ENCODE data around the gene CC2D1A.
"Not testable (repeated sequence)": the region's sequence is repeated elsewhere in the genome, so short reads cannot be mapped to it uniquely, and the experiment has no call there.

Gene CC2D1A

DNA sequence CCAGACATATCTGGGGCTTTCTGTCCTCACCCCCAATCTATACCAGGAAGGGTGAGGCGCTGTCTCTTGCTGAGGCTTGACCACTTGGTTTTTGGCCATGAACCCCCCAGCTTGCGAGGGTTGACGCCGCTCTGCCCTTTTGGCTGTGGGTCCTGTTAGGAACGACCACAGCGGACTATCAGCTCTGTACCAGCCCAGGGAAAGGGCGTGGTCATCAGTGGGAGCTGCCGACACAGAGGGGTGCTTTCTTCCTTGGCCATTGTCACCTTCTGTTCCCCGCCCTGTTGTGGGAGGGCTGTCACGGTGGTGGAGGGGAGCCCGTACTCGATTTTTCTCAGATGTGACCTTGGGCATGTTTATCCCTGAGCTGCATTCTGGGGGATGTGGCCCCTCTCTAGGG is 52.0 kb downstream of the CC2D1A start:
- Mint-ChIP-seq H3K27ac (peak overlapping the region in 1 of 2 donors; percentile 63), H3K4me3 (no peak overlapping the region), H3K9me3 (no peaks in the 10 kb centered on the region), H3K4me1 (peaks cover 29% of the 10 kb centered on the region), H3K27me3 (no peaks in the 10 kb centered on the region)
- no peak for DNase-seq
- no peak for ATAC-seq

DNA sequence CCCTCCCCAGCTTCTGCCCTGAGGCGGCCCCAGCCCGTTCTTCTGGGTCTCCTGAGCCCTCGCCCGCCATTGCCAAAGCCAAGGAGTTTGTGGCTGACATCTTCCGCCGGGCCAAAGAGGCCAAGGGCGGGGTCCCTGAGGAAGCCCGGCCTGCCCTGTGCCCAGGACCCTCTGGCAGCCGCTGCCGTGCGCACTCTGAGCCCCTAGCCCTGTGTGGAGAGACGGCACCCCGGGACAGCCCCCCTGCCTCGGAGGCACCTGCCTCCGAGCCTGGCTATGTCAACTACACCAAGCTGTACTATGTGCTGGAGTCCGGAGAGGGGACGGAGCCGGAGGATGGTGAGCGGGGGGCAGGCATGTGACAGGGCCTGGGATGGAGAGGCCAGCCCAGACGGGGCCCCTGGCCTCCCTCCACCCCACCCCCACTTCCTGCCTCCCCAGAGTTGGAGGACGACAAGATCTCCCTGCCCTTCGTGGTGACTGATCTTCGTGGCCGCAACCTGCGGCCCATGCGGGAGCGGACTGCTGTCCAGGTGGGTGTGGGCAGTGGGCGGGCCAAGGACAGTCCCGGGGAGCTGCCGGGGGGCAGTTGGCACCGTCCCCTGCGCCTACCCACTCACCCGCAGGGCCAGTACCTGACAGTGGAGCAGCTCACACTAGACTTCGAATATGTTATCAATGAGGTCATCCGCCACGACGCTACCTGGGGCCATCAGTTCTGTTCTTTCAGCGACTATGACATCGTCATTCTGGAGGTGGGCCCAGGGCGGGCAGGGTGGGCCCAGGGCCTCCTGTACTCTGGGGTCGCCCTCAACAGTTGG is 53.4 kb downstream of the CC2D1A start:
- H3K27me3 Mint-ChIP-seq = no peaks in the 10 kb centered on the region
- peaks cover 16% of the 10 kb centered on the region for H3K4me1 Mint-ChIP-seq
- ATAC-seq = no peak
- no peaks in the 10 kb centered on the region for H3K9me3 Mint-ChIP-seq
- no peak overlapping the region for H3K4me3 Mint-ChIP-seq
- peak overlapping the region in 1 of 2 donors; percentile 48 for H3K27ac Mint-ChIP-seq
- DNase-seq = no peak

DNA sequence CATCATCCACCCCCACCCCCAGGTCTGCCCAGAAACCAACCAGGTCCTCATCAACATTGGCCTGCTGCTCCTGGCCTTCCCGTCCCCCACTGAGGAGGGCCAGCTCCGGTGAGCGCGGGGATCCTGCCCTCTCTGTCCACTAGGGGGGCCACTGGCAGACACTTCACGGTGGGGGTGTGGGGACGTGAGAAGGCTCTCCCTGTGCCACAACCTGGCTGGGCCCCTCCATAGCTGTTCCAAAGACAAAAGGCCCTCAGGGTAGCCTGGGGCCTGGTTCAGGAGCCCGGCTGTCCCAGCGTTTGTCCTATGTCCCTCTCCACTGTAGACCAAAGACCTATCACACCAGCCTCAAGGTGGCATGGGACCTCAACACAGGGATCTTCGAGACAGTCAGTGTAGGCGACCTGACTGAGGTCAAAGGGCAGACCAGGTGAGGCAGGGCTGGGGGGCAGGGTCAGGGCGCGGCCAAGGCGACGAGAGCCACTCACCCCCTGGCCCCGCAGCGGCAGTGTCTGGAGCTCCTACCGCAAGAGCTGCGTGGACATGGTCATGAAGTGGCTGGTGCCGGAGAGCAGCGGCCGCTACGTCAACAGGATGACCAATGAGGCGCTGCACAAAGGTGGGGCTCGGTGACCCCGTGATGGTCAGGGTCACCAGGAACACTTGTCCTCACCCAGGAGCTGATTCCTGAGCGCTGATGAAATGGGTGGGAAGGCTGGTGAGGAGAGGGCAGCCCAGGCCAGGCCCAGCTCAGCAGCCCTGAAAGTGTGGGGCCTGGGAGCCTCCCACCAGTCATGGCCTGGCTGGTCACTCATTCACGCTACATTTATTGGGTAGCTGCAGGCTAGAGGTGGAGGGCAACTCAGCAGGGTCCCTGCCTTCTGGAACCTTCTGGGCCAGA is 54.2 kb downstream of the CC2D1A start:
- ATAC-seq (peak; percentile 46), DNase-seq (no peak)
- Mint-ChIP-seq H3K4me3 (no peak overlapping the region), H3K9me3 (no peaks in the 10 kb centered on the region), H3K27ac (peak overlapping the region in 1 of 2 donors; percentile 48), H3K4me1 (peaks cover 13% of the 10 kb centered on the region), H3K27me3 (no peaks in the 10 kb centered on the region)

DNA sequence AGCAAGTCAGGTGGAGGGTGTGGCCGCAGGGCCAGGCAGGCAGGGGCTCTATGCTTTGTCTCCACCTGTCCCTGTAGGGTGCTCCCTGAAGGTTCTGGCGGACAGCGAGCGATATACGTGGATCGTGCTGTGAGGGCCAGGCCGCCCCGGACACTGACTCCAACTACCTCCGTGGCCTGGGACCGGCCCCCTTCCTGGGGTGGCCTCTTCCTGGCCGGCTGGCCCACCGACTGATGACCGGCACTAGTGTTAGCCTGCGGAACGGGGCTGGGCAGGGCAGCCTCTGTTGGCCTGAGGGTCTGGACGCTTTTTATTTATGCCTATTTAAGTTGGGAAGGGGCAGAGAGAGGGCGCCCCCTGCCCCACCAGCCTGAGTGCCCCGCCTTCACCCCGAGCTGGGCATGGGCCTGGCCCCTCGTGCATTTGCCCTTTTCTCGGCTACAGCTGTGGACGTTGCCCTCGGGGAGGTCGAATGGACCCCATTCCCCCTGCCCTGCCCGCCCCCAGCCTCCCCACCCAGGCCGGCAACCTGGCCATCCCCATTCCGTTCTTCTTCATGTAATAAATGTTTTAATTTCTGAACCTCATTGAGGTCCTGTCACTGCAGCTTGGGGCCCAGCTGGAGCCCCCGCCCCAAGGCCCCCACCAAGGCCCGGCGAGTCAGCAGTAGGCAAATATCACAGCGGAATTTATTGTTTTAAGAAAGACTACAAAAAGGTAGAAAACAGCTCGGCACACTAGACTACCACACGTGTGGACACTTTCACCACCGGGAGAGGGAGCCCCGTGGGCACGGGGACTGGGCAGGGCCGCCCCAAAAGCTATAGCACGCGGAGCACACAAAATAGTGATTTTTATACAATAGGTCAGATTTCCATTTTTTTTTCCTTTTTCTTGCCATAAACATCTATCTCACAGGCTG is 55.1 kb downstream of the CC2D1A start:
- DNase-seq = no peak
- Mint-ChIP-seq H3K9me3 (no peaks in the 10 kb centered on the region), H3K4me1 (peaks cover 13% of the 10 kb centered on the region), H3K27ac (peak overlapping the region in 1 of 2 donors; percentile 71), H3K27me3 (no peaks in the 10 kb centered on the region), H3K4me3 (no peak overlapping the region)
- ATAC-seq = no peak

DNA sequence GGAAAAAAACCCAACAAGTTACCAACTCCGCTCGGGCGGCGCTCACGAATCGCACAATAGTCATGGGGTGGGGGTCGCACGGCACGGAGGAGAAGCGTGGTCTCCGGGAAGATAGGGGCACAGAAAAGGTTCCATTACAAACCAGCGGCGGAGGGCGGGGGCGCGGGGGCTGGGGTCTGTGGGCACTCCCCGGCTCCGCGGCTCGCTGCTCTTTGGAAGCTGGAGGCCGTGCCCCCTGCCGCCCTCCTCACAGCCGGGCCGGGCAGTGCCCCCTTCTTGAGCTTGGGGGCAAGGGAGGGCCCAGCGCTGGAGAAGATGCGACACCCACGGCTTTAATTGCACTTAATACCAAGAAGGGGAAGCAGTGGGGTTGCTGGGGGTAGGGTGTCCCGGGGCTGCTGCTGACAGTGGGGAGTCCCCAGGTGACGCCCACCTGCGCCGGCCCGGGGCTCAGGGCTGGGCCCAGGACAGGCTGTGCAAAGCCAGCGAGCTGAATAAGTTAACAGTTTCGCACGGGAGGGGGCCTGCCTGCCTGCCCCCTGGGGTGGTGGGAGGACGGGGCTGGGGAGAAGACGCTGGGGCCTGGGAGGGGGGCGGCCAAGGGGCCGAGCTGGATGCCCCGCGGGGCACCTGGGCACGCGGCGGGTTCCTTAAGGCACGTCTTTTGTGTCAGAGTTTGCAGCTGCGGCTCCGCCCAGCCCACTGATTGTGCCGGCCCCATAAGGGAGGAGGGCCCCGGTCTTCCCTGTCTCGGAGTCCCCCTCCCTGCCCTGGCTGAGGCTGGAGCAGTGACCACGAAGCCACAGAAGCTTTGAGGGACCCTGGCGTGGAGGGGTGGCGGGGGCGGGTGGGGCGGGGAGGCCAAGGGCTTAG is 56.1 kb downstream of the CC2D1A start:
- peak overlapping the region in 1 of 2 donors; percentile 71 for H3K27ac Mint-ChIP-seq
- H3K4me3 Mint-ChIP-seq = no peak overlapping the region
- no peaks in the 10 kb centered on the region for H3K9me3 Mint-ChIP-seq
- DNase-seq = no peak
- H3K27me3 Mint-ChIP-seq = no peaks in the 10 kb centered on the region
- peaks cover 13% of the 10 kb centered on the region for H3K4me1 Mint-ChIP-seq
- peak; percentile 11 for ATAC-seq

DNA sequence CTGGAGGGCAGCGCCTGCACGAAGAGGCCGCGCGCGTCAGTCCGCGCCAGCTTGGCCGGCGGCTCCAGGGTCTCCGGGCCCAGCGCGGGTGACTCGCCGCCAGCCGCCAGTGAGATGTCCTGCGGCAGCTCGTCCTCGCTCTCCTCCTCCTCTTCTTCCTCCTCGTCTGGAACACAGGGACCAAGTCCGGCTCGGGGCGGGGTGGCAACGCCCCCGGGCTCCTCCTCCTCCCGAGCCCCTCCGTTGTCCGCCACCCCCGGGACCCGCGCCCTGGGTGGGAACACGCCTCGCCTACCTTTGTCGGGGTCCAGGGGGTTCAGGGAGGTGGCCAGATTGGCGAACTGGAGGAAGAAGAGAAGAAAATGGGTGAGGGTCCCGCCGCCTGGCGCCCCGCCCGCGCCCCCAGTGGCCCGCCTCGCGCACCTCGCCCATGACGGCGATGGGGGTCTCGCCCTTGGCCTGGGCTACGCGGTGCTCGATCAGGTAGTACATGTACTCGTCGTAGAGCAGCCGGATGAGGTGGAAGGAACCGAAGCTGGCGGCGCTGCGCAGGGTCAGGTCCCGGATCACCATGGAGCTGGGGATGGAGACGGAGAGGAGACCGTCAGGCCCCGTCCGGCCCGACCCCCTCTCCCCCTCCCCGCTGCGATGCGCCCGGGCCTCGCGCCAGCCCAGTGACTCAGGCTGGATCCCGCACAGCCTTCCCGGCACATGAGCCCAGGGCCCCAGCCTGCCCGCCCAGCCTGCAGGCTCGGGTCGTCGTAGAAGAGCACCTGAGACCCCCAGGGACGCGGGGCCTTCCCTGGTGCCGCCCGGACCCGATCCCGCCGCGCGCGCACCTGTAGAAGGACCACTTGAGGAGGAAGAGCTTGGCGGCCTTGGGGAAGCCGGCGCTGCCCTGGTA is 57.0 kb downstream of the CC2D1A start:
- peak overlapping the region in 1 of 2 donors; percentile 42 for H3K27ac Mint-ChIP-seq
- no peaks in the 10 kb centered on the region for H3K9me3 Mint-ChIP-seq
- no peak overlapping the region for H3K4me3 Mint-ChIP-seq
- DNase-seq (no peak), ATAC-seq (peak; percentile 13)
- peaks cover 13% of the 10 kb centered on the region for H3K4me1 Mint-ChIP-seq
- no peaks in the 10 kb centered on the region for H3K27me3 Mint-ChIP-seq

DNA sequence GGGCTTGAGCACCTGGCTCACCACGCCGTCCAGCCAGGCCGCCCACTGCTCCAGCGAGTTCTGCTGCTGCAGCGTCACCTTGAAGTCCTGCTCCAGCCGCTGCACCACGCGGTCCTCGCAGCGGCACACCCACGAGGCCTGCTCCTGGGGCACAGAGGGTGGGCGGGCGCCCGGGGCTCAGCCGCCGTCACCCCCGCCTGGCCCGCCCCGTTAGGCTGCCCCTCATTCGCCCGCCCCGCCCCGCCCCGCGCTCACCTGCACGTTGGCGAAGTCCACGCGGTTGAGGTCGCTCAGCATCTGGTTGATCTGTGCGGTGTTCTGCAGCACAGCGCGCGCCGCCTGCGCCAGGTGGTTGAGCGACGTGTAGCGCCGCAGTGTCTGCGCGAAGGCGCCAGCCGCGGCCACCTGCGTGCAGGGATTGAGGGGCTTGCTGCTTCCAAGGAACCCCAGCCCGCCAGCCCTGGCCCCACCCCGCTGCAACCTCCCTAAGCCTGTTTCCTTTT is 57.7 kb downstream of the CC2D1A start:
- peak; percentile 4 for ATAC-seq
- Mint-ChIP-seq H3K9me3 (no peaks in the 10 kb centered on the region), H3K4me1 (peaks cover 13% of the 10 kb centered on the region), H3K27ac (peak overlapping the region in 1 of 2 donors; percentile 42), H3K27me3 (no peaks in the 10 kb centered on the region), H3K4me3 (no peak overlapping the region)
- no peak for DNase-seq

DNA sequence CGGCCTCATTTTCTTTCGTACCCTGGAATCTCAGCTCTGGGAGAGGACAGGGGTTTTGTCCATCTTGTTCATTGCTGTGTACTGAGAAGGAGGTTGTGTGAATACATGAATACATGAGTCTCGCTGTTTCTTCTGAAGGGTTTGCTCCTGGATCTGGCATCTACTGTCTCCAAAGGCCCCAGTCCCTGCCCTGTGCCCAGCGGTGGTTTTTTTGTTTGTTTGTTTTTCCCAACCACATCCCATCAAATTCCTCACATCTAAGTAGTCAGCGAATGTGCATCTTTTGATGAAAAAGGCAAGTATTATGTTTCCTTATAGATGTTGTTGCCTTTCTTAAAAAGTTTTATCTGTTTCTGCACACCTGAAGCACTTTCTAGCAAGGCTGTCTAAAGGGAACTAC is 58.8 kb downstream of the CC2D1A start:
- Mint-ChIP-seq H3K4me1 (peaks cover 4% of the 10 kb centered on the region), H3K9me3 (no peaks in the 10 kb centered on the region), H3K4me3 (no peak overlapping the region), H3K27ac (peak overlapping the region in 1 of 2 donors; percentile 42), H3K27me3 (no peaks in the 10 kb centered on the region)
- DNase-seq (no peak), ATAC-seq (no peak)

DNA sequence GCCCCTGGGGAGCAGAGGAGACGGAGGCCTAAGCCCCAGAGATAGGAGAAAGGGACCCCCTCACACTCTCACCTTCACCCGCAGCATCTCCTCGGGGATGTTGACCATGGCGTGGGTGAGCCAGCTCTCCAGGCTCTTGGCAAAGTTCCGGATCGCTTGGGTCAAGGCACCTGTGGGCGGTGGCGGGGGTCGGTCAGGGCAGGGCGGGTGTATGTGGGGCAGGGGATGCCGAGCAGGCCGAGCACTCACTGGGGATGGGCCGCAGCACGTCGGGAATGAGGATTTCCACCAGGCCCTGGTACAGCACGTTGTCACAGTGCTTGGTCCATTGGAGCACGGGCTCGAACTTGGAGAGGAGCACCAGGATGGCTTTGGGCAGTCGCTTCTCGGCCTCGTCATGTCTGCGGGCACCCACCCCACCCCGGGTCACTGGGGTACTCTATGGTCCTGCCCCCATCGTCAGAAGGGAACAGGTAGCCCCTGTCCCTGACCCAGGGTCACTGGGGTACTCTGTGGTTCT is 59.4 kb downstream of the CC2D1A start:
- ATAC-seq = peak; percentile 5
- Mint-ChIP-seq H3K27ac (no peak overlapping the region), H3K4me1 (peaks cover 3% of the 10 kb centered on the region), H3K27me3 (no peaks in the 10 kb centered on the region), H3K9me3 (no peaks in the 10 kb centered on the region), H3K4me3 (no peak overlapping the region)
- no peak for DNase-seq

DNA sequence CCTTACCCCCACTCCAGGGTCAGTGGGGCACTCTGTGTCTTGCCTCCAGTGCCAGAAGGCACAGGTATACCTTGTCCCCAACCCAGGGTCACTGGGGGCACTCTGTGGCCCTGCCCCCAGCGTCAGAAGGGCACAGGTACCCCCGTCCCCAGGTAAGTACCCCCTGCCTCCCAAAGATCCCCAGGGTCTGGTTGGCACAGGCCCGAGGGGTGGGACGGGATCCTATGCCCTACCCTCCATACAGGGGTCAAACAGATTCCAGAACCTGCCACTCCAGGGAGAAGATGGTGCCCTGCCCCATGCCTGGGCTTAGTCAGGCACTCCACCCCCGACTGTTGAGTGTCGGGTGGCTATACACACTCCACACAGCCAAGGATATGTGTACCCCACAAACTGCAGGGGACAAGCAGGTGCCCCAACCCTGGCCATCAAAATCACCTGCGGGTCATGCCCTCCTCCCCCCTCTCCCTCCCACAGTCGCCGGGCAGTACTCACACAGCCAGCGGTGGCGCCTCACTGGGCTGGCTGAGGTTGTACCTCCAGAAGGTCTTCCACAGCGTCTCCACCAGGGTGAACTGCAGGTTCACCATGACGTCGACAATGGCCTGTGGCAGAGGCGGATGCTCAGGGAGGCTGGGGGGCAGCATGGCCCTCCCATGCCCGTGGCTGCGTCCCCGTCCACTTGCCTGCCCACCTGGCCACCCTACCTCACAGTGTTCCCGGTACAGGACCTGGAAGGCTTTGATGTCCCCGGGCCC is 60.1 kb downstream of the CC2D1A start:
- H3K27me3 Mint-ChIP-seq = no peaks in the 10 kb centered on the region
- H3K4me1 Mint-ChIP-seq = no peaks in the 10 kb centered on the region
- no peak overlapping the region for H3K27ac Mint-ChIP-seq
- no peak overlapping the region for H3K4me3 Mint-ChIP-seq
- ATAC-seq (peak; percentile 18), DNase-seq (no peak)
- H3K9me3 Mint-ChIP-seq = no peaks in the 10 kb centered on the region

DNA sequence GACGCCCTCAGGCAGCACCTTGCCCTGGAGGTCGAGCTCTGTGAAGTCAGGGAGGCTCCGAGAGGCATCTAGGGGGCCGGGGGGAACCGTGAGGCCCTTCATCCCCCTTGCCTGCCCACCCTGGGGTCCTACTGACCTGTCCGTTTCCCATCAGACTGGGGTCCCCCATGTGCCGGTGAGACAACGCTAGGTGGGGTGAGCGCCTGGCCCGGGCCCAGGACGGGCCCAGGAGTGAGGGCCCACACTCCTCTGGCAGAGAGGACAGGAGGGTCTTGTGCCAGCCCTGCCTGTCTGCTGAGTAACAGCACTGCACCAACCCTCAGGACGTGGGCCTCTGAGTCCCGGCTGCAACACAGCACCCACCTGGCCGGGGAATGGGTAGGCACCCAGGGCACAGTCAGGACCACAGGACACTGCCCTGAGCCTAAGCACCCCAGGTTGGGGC is 60.7 kb downstream of the CC2D1A start:
- ATAC-seq = no peak
- Mint-ChIP-seq H3K27ac (no peak overlapping the region), H3K27me3 (no peaks in the 10 kb centered on the region), H3K4me1 (no peaks in the 10 kb centered on the region), H3K4me3 (no peak overlapping the region), H3K9me3 (no peaks in the 10 kb centered on the region)
- no peak for DNase-seq

DNA sequence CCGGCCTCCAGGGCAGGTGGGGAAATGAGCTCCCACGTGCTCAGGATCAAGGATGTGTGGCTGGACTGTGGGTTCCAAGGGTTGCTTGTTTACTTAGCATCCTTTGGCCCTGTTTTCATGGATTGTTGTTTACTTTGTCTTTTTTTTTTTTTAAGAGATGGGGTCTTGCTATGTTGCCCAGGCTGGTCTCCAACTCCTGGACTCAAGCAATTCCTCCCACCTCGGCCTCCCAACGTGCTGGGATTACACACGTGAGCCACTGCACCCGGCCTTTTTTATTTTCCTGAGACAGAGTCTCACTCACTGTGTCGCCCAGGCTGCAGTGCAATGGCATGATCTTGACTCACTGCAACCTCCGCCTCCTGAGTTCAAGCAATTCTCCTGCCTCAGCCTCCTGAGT is 61.2 kb downstream of the CC2D1A start:
- H3K27me3 Mint-ChIP-seq, ATAC-seq, DNase-seq, H3K4me1 Mint-ChIP-seq, H3K9me3 Mint-ChIP-seq, H3K4me3 Mint-ChIP-seq: not testable (repeated sequence)
- H3K27ac Mint-ChIP-seq = peak overlapping the region; percentile 63 to 81

Measured in stimulated activated naive CD8-positive, alpha-beta T cell treated with anti-CD3 and anti-CD28 coated beads, Interleukin-15, amount 100 ng/mL, for 72 hours (primary cell).